ENCODE results near the gene FAM181A.
A peak's percentile ranks its signal among the peaks of the same experiment; 100 is the strongest.

The FAM181A gene

DNA sequence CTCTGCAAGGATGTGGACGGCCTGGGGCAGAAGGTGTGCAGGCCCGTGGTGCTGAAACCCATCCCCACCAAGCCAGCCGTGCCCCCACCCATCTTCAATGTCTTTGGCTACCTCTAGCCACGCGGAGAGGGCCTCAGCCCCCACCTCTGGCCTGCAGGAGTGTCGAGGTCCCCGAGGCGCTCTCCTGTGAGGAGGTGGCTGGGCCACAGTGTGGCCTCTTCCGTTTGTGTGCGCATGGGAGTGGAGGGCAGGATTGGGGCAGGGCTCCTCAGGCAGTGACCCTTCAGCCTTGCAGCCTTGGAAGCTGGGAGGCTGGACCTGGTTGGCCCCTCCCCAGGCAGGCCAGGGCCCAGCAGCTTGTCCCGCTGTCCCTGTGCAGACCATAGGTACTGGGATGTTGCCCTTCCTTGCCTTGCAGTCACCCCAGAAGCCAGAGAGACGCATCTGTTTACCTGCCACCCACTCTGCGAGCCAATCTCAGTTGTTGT lies 1.9 kb downstream of the FAM181A start:
- DNase-seq (ENCODE audit: low spot score) = no peak

DNA sequence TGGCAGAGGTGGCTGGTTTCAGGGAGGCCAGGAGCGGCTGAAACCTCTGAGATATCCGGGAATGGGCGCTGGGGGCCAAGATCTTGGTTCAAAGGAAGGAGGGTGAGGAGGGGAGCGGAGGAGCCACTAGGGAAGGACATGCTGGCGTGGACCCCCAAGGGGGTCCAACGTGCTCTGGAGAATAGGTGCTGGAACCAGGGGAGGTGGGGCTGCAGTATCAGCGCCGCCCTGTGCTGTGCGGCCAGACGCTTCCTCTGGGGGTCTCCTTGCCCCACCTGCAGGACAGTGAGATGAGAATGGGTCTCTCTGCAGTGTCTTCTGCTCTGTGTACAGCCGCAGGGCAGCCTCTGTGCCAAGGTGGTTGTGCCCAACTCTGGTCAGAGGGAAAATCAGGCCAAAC lies 2.5 kb downstream of the FAM181A start:
- DNase-seq (ENCODE audit: low spot score) = no peak

- DNase-seq (ENCODE audit: low spot score) = no peak
These were observed 3.3 kb downstream of the FAM181A start for GRCh38 chr14:93930296-93930988.

DNA sequence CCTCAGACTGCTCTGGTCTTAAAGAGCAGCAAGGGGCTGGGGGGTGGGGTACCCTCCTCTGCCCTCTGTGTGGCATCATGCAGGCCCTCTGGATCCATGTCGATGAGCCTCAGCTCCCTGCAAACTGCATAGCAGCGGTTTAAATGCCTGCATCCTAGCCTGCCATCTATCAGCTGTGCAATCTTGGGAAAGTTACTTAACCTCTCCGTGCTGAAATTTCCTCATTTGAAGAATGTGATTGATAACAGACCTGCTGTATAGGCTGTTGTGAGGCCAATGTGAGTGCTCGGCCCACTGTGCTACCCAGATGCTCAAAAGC lies 3.8 kb downstream of the FAM181A start:
- DNase-seq (ENCODE audit: low spot score) = no peak

DNA sequence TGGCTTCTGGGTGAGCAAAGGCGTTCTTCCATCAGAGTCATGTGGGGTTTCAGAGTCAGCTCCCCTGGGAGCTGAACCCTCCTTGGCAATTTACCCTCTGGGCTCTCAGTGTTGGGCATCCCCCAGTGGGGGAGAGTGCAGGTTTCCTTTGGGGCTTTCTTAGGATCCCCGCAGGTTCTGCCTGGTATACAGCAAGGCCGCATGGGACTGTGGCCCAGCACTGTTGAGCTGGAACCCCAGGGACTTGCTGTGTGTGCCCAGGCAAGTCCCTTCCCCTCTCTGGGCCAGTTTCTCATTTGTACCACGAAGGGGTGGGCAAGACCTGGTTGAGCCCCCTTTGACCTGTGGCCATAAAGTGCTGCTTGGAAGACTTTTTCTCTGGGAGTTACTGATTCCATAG lies 5.5 kb downstream of the FAM181A start:
- no peak for DNase-seq (ENCODE audit: low spot score)

DNA sequence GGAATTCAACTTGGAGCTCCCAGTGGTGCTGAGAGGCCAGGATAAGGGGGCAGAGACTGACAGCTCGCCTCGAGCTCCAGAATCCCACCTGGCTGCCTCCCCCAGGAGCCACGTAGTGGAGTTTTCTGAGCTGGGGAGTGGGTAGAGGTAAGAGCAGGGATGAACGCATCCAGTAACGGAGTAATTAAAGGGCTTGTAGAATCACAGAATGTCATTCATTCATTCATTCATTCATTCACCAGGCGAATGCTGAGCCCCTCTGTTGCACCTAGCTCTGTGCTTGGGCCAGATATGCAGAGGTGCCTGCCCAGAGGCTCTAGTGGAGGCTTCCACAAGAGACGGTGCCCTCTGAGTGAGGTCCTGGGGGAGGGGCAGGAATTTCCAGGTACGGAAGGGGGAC lies 8.1 kb downstream of the FAM181A start:
- no peak for DNase-seq (ENCODE audit: low spot score)

- peak; percentile 27 for DNase-seq (ENCODE audit: low spot score)
These were observed 9.1 kb downstream of the FAM181A start for GRCh38 chr14:93936245-93936644.

DNA sequence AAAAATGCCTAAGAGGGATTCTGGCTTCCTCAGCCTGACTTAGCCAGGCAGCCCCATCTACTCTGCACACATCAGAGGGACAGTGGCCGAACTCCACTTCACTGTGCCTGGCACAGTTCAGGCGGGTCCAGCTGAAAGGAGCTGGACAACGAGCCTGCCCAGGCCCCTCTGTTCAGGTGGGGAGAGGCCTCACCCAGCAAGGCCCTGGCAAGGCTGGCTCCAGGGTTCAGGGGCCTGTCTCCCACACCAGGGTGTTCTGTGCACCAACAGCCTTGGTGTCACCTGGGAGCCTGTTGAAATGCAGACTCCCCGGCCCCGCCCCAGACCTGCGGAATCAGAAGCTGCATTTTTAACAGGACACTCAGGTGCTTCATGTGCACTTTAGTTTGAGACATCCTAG lies 9.8 kb downstream of the FAM181A start:
- DNase-seq (ENCODE audit: low spot score) = no peak

GRCh38 chr14:93937519-93937918 lies 10.4 kb downstream of the FAM181A start:
- no peak for DNase-seq (ENCODE audit: low spot score)

- DNase-seq (ENCODE audit: low spot score) = no peak
These were observed 11.7 kb downstream of the FAM181A start for GRCh38 chr14:93938751-93939303.

GRCh38 chr14:93939304-93940229 lies 12.4 kb downstream of the FAM181A start:
- peak; percentile 41 for DNase-seq (ENCODE audit: low spot score)

- no peak for DNase-seq (ENCODE audit: low spot score)
These were observed 13.3 kb downstream of the FAM181A start for GRCh38 chr14:93940437-93940836.

DNA sequence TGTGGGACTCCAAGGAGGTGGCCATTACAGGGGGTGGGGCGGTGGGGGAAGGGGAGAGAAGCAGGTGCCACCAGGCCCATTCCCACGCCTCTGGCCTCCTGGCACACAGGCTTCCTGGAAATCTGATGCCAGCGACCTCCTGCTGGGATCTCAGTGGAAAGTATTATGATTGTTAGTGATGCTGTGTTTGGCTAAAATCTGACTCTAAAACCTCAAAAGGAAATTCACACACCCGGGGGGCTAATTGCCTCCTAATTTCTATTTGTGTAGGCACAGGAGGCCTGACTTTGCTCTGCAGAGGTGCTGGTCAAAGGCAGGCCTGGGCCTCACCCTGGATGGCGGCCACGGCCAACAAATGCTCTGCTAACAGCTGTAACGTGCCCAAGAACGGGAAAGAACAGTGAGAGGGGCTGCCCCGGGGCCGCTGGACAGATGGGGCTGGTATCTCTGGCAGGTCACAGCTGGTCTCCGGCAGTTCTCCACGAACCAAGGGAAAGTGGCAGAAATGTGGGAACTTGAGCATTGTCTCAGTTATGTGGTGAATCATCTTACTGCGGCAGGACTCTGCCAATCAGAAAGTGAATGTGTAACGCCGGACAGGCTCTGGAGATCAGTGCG lies 14.3 kb downstream of the FAM181A start:
- DNase-seq (ENCODE audit: low spot score) = no peak

- DNase-seq (ENCODE audit: low spot score) = no peak
These were observed 15.9 kb downstream of the FAM181A start for GRCh38 chr14:93943052-93943451.

- DNase-seq (ENCODE audit: low spot score) = no peak
These were observed 16.8 kb downstream of the FAM181A start for GRCh38 chr14:93943930-93944329.

DNA sequence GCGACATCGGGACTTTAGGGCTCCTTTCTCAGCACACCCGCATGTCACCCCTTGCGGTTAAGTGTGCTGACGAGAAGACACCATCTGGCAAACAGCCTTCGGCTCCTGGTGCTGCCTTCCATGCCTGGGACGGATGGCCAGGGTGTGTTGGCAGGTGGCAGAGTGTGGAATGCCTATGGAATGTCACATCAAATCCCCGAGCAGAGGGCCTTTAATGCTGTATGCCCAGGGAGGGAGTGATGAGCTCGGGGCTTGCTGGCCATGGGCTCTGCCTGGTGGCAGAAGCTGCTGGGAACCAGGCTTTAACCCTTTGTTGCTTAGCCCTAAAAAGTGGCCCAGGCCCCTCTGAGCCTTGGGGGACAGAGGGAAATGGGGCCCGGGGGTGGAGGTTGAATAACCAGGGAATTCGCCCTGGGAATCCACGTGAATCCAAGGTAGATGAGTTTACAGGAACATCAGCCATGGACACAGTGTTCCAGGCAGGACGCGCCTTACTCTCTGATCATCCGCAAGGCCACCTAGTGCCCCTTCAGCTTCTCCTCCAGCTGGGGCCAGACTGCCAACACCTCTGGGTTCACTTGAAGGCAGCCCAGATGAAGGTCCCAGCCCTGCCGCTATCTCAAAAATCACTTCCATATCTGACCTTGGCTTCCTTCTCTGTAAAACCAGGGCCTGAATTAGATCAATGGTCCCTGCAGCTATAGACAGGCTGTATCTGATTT lies 17.4 kb downstream of the FAM181A start:
- DNase-seq (ENCODE audit: low spot score) = no peak

- DNase-seq (ENCODE audit: low spot score) = no peak
These were observed 17.9 kb downstream of the FAM181A start for GRCh38 chr14:93945070-93945399.

DNA sequence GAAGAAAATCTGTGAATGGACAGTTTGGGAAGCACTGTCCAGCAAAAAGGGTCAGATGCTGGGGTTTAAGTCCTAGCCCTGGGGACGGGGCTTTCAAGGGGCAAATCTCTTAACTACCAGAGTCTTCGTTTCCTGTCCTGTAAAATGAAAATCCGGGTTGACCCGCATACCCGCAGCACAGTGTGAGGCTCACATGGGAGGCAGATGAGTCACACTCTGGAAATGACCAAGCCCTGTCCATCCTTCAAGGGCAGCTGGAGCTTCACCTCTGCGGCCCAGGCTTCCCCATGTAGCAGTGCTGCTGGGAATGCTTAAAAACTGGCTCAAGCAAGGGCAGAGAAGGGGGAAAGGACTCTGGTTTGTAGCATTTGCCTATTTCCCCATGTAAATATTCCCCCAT lies 19.0 kb downstream of the FAM181A start:
- no peak for DNase-seq (ENCODE audit: low spot score)

DNA sequence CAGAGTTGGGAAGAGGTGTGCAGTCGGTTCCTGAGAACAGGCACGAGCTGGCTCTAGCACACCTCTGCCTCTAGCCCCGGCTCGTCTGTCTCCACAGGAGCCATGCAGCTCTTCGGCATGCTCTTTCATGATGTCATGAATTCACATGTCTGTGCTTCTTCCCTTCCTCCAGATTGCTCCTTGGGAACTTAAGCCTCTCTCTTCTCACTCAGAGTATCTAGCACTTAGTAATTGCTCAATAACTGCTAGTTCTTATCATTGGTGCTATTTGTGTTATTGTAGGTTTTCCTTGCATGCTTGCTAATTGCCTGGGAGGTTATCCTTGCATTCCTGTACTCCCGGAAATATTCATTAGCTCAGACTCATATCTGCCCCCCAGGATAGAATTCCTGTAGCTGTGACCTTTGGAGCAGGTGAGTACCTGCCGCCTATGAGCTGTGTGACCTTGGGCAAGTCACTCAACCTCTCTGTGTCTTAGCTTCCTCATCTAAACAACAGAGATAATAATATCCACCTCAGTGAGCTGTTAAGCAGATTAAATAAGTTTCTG lies 19.5 kb downstream of the FAM181A start:
- no peak for DNase-seq (ENCODE audit: low spot score)

GRCh38 chr14:93947282-93947681 lies 20.1 kb downstream of the FAM181A start:
- DNase-seq (ENCODE audit: low spot score) = no peak

DNA sequence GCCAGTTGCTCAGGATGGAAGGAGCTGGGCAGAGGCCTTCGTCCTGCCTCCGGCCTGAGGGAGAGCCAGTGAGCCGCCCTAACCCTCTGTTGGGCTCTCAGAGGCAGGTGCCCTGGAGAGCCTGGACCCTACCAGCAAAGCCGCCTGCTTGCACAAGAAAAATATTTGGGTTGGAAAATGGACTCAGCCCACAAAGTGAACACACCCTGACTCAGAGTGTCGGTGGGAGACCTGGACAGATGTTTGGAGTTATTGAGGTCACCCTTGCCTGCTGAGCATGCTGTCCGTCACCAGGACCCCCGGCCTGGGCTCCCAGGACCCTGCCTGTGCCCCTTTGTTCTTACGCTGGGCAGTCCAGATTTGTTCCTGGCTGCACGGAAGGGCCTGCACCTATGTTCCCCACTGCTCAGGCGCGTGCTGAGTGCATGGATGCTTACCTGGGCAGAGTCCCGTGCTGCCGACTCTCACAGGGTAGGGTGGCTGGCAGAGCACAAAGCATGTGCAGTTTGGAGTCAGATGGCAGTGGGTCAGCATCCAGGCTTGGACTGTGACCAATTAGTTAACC lies 22.4 kb downstream of the FAM181A start:
- no peak for DNase-seq (ENCODE audit: low spot score)

Data from LoVo (cell line).